Measurements from ENCODE around the gene PTGIR.

PTGIR gene

DNA sequence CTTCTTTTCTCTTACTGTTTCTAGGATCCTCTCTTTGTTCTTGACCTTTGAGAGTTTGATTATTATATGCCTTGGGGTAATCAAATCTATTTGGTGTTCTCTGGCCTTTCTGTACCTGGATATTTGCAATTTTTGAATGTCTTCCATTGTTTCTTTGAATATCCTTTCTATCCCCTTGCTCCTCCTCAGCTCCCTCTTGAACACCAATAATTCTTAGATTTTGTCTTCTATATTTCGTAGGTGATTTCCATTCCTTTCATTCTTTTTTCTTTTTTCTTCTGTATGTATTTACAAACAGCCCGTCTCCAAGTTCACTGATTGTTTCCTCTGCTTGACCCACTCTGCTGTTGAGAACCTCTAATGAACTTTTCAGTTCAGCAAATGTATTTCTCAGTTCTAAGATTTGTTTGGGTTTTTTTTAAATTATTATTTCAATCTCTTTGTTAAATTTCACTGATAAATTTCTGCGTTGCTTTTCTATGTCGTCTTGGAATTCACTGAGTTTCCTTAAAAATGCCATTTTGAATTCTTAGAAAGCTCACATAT is 26.4 kb downstream of the PTGIR start:
- DNase-seq, result no peak

DNA sequence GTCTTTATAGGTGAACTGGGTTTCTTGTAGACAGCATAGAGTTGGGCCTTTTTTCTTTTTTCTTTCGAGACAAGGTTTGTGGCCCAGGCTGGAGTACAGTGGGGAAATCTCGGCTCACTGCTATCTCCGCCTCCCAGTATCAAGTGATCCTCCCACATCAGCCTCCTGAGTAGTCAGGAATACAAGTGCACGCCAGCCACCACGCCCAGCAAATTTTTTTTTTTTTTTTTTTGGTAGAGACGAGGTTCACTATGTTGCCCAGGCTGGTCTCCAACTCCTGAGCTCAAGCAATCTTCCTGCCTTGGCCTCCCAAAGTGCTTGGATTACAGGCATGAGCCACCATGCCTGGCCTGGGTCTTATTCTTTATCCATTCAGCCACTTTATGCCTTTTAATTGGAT is 28.9 kb downstream of the PTGIR start:
- DNase-seq, result no peak

GRCh38 chr19:46591870-46592269 is 33.0 kb downstream of the PTGIR start:
- no peak for DNase-seq

GRCh38 chr19:46591254-46591653 is 33.6 kb downstream of the PTGIR start:
- no peak for DNase-seq

DNA sequence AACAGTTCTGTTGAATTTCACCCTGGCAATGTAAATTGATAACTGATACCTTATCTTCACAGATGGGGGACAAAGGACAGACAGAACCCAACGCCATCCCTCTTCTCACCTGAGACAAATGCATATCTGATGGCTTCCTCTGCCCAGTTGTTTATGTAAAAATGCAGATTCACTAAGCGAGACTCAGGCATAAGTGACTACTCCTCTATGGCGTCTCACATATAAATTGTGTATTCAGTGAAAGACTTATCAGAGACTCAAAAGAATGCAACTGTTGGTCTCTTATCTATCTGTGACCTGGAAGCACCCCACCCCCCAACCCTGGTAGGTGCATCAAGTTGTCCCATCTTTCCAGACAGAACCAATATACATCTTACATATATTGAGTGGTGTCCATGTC is 37.0 kb downstream of the PTGIR start:
- no peak for DNase-seq

DNA sequence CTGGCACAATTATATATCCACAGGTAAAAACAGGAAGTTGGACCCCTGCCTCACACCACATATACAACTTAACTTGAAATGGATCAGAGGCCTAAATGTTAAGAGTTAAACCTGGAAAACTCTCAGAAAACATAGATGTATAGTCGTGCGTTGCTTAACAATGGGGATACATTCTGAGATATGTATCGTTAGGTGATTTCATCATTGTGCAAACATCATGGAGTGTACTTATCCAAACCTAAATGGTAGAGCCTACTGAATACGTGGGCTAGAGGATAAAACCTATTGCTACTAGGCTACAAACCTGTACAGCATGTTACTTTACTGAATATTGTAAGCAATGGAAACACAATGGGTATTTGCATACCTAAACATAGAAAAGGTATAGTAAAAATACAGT is 38.6 kb downstream of the PTGIR start:
- DNase-seq, result no peak

GRCh38 chr19:46585539-46585938 is 39.4 kb downstream of the PTGIR start:
- DNase-seq, result no peak

GRCh38 chr19:46580247-46580646 is 44.6 kb downstream of the PTGIR start:
- DNase-seq, result no peak

GRCh38 chr19:46579361-46579879 is 45.5 kb downstream of the PTGIR start:
- DNase-seq, result no peak

DNA sequence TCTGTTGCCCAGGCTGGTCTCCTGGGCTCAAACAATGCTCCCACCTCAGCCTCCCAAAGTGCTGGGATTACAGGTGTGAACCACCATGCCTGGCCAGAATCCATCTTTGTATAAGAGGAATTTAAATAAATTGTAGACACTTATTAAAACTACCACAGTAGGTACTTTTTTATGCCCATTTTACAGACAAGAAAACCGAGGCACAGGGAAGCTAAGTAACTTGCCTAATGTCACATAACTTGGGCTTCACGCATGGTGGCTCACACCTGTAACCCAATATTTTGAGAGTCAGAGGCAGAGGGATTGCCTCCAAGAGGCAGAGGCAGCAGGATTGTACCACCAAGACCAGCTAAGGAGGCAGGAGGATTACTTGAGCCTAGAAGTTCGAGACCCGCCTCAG is 46.4 kb downstream of the PTGIR start:
- DNase-seq, result no peak

DNA sequence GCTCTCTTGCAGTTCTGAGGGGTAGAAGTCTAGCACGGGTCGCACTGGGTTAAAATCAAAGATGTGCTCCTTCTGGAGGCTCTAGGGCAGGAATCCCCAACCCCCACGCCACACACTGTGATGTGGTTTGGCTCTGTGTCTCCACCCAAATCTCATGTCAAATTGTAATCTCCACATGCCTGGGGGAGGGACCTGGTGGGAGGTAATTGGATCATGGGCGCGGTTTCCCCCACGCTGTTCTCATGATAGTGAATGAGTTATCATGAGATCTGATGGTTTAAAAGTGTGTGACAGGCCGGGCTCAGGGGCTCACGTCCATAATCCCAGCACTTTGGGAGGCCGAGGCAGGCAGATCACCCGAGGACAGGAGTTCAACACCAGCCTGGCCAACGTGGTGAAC is 50.4 kb downstream of the PTGIR start:
- no peak for DNase-seq

GRCh38 chr19:46573679-46574498 is 51.0 kb downstream of the PTGIR start:
- no peak for DNase-seq

DNA sequence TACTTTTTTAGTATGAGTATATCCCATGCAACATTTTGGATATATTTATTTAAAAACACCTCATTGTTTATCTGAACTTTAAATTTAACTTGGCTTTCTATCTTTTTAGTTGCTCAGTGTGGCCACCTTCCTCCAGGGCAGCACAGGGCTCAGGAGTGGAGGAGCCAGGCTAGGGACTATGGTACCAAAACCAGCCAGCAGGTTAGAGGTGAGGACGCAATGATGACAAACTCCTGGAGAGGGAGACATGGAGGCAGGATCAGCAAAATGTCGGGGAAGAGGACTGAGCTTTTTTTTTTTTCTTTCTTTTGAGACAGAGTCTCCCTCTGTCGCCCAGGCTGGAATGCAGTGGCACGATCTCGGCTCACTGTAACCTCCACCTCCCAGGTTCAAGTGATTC is 53.4 kb downstream of the PTGIR start:
- no peak for DNase-seq

Measured in NCI-H1092 treated with DMSO at 0.1 percent for 48 hours (cell line).